D721Med (cell line): ENCODE measurements around the gene AP5Z1.

Experiments
- DNase-seq: peaks from one replicate; pipeline ENCODE4 v3.0.0; 2011; ENCODE audit warnings: low spot score; ENCODE audit not compliant: insufficient read length
- FAIRE-seq: peaks from 2 replicates; lab custom pipeline; 2011; peaks lifted over from hg19 to GRCh38; lab: Jason Lieb, UNC
- CTCF ChIP-seq: IDR thresholded peaks from 2 replicates; pipeline ENCODE4 v1.5.1; 2012; ENCODE audit warnings: mild to moderate bottlenecking, control low read depth; ENCODE audit not compliant: insufficient read depth; ENCODE audit errors: missing control alignments

Gene AP5Z1

GRCh38 chr7:4745971-4746919 lies 29.2 kb upstream of the AP5Z1 start:
- DNase-seq = no peak
- no peak for TF ChIP-seq CTCF
- no peak for FAIRE-seq

GRCh38 chr7:4747013-4747412 lies 28.4 kb upstream of the AP5Z1 start:
- no peak for FAIRE-seq
- no peak for DNase-seq
- no peak for TF ChIP-seq CTCF

- no peak for TF ChIP-seq CTCF
- DNase-seq (no peak), FAIRE-seq (no peak)
Measured at GRCh38 chr7:4747746-4748145, 27.7 kb upstream of the AP5Z1 start.

- FAIRE-seq (no peak), DNase-seq (no peak)
- no peak for TF ChIP-seq CTCF
Measured at GRCh38 chr7:4748231-4748681, 27.2 kb upstream of the AP5Z1 start.

- DNase-seq (no peak), FAIRE-seq (no peak)
- TF ChIP-seq CTCF = no peak
Measured at GRCh38 chr7:4749363-4749762, 26.1 kb upstream of the AP5Z1 start.

- TF ChIP-seq CTCF = no peak
- DNase-seq = no peak
- FAIRE-seq = no peak
Measured at GRCh38 chr7:4749798-4750197, 25.6 kb upstream of the AP5Z1 start.

- DNase-seq = no peak
- FAIRE-seq = no peak
- no peak for TF ChIP-seq CTCF
Measured at GRCh38 chr7:4751398-4751947, 23.9 kb upstream of the AP5Z1 start.
